Measurements from ENCODE around the gene CHCHD2. TPM values are rescaled to one million over a fixed set of nuclear protein-coding genes. Genes with fewer than 3 reads are reported as not detected.
"Not testable (repeated sequence)": the region's sequence is repeated elsewhere in the genome, so short reads cannot be mapped to it uniquely, and the experiment has no call there.

Gene CHCHD2
- total and polyA plus RNA-seq, 2 donors from 2014 or later: 261 to 763 TPM

GRCh38 chr7:56077681-56078080 lies 28.6 kb downstream of the CHCHD2 start:
- H3K36me3 ChIP-seq (ENCODE audit: control insufficient read depth in 2 of 3, insufficient read depth in 3 of 3, low read length in 3 of 3): peaks cover 2 to 3% (median 2%) of the 10 kb centered on the region in 3 donors
- intact Hi-C loops (cut with DNase I): no loop called here
- H3K9ac ChIP-seq (ENCODE audit: low read length in 3 of 3): no peak overlapping the region
- H3K4me1 ChIP-seq (ENCODE audit: control insufficient read depth in 2 of 3, insufficient read depth in 2 of 3, low read depth in 1 of 3, low read length in 3 of 3): peaks cover 0 to 4% (median 0%) of the 10 kb centered on the region in 3 donors
- DNase-seq (no peak), FAIRE-seq (no peak)
- H3K27ac ChIP-seq (ENCODE audit: low read depth in 2 of 2, low read length in 2 of 2): no peak overlapping the region
- no peak for TF ChIP-seq CTCF (IDR thresholded peaks at IDR 0.05; ENCODE audit: borderline replicate concordance, extremely low read depth, insufficient read depth)
- no peak overlapping the region for H3K4me3 ChIP-seq (ENCODE audit: low read length in 3 of 3)
- no peaks in the 10 kb centered on the region for H3K27me3 ChIP-seq (ENCODE audit: control insufficient read depth, insufficient read depth, low read length)
- no peaks in the 10 kb centered on the region for H3K9me3 ChIP-seq (ENCODE audit: control insufficient read depth in 2 of 3, insufficient read depth in 1 of 3, low read length in 3 of 3)

GRCh38 chr7:56074371-56074791 lies 31.9 kb downstream of the CHCHD2 start:
- no peaks in the 10 kb centered on the region for H3K9me3 ChIP-seq (ENCODE audit: control insufficient read depth in 2 of 3, insufficient read depth in 1 of 3, low read length in 3 of 3)
- no peak overlapping the region for H3K27ac ChIP-seq (ENCODE audit: low read depth in 2 of 2, low read length in 2 of 2)
- DNase-seq: peak; percentile 89 to 93 (median 92)
- peak; percentile 93 for TF ChIP-seq CTCF (IDR thresholded peaks at IDR 0.05; ENCODE audit: borderline replicate concordance, extremely low read depth, insufficient read depth)
- no peak overlapping the region for H3K4me3 ChIP-seq (ENCODE audit: low read length in 3 of 3)
- peak overlapping the region in 1 of 3 donors; percentile 58 for H3K9ac ChIP-seq (ENCODE audit: low read length in 3 of 3)
- peaks cover 0 to 3% (median 0%) of the 10 kb centered on the region in 3 donors for H3K4me1 ChIP-seq (ENCODE audit: control insufficient read depth in 2 of 3, insufficient read depth in 2 of 3, low read depth in 1 of 3, low read length in 3 of 3)
- intact Hi-C loops (cut with DNase I): no loop called here
- H3K27me3 ChIP-seq (ENCODE audit: control insufficient read depth, insufficient read depth, low read length): no peaks in the 10 kb centered on the region
- peaks cover 2 to 9% (median 5%) of the 10 kb centered on the region in 3 donors for H3K36me3 ChIP-seq (ENCODE audit: control insufficient read depth in 2 of 3, insufficient read depth in 3 of 3, low read length in 3 of 3)
- FAIRE-seq: peak; percentile 56

GRCh38 chr7:56066376-56066775 lies 39.9 kb downstream of the CHCHD2 start:
- H3K27ac ChIP-seq (ENCODE audit: low read depth in 2 of 2, low read length in 2 of 2); H3K27me3 ChIP-seq (ENCODE audit: control insufficient read depth, insufficient read depth, low read length); H3K4me1 ChIP-seq (ENCODE audit: control insufficient read depth in 2 of 3, insufficient read depth in 2 of 3, low read depth in 1 of 3, low read length in 3 of 3); H3K9me3 ChIP-seq (ENCODE audit: control insufficient read depth in 2 of 3, insufficient read depth in 1 of 3, low read length in 3 of 3); H3K9ac ChIP-seq (ENCODE audit: low read length in 3 of 3); H3K4me3 ChIP-seq (ENCODE audit: low read length in 3 of 3); DNase-seq; FAIRE-seq; intact Hi-C loops (cut with DNase I): not testable (repeated sequence)
- peaks cover 4 to 22% (median 16%) of the 10 kb centered on the region in 3 donors for H3K36me3 ChIP-seq (ENCODE audit: control insufficient read depth in 2 of 3, insufficient read depth in 3 of 3, low read length in 3 of 3)

GRCh38 chr7:56063882-56064625 lies 42.2 kb downstream of the CHCHD2 start, which contains the start of gene SUMF2:
Gene SUMF2 (plus strand): TSS chr7:56064286. CDS start chr7:56064312, 26 bp downstream.
- Histone ChIP-seq H3K9ac (ENCODE audit: low read length in 3 of 3) (peak within 1 kb of the TSS; percentile 67 to 80 (median 77)), H3K36me3 (ENCODE audit: control insufficient read depth in 2 of 3, insufficient read depth in 3 of 3, low read length in 3 of 3) (peaks cover 6 to 33% (median 20%) of the 10 kb centered on the region in 3 donors), H3K4me1 (ENCODE audit: control insufficient read depth in 2 of 3, insufficient read depth in 2 of 3, low read depth in 1 of 3, low read length in 3 of 3) (peaks cover 0 to 3% (median 0%) of the 10 kb centered on the region in 3 donors), H3K27me3 (ENCODE audit: control insufficient read depth, insufficient read depth, low read length) (no peaks in the 10 kb centered on the region), H3K9me3 (ENCODE audit: control insufficient read depth in 2 of 3, insufficient read depth in 1 of 3, low read length in 3 of 3) (no peaks in the 10 kb centered on the region), H3K27ac (ENCODE audit: low read depth in 2 of 2, low read length in 2 of 2) (peak within 1 kb of the TSS; percentile 95), H3K4me3 (ENCODE audit: low read length in 3 of 3) (peak within 1 kb of the TSS; percentile 73 to 89 (median 83))
- peak; percentile 94 to 97 (median 97) for DNase-seq
- TF ChIP-seq CTCF (IDR thresholded peaks at IDR 0.05; ENCODE audit: borderline replicate concordance, extremely low read depth, insufficient read depth): peak; percentile 24
- intact Hi-C loops (cut with DNase I): no loop called here
- FAIRE-seq: no peak
